BLaER1 (cell line): ENCODE results near the gene EFS.

Experiments used
- H3K27ac ChIP-seq: shearing (Covaris generic); formaldehyde crosslinking; 2 replicates; pipeline ENCODE4 v1.8.1; 2022
- H3K27me3 ChIP-seq: shearing (Covaris generic); formaldehyde crosslinking; 2 replicates; pipeline ENCODE4 v1.8.1; 2022
- H3K36me3 ChIP-seq: shearing (Covaris generic); formaldehyde crosslinking; 2 replicates; pipeline ENCODE4 v1.8.1; 2022
- H3K4me1 ChIP-seq: shearing (Covaris generic); formaldehyde crosslinking; 2 replicates; pipeline ENCODE4 v1.8.1; 2022
- H3K4me2 ChIP-seq: shearing (Covaris generic); formaldehyde crosslinking; 2 replicates; pipeline ENCODE4 v1.8.1; 2022
- H3K4me3 ChIP-seq: shearing (Covaris generic); formaldehyde crosslinking; 2 replicates; pipeline ENCODE4 v1.8.1; 2022
- H3K9ac ChIP-seq: shearing (Covaris generic); formaldehyde crosslinking; 2 replicates; pipeline ENCODE4 v1.8.1; 2022
- H3K9me3 ChIP-seq: shearing (Covaris generic); formaldehyde crosslinking; 2 replicates; pipeline ENCODE4 v1.8.1; 2022
- H4K20me1 ChIP-seq: shearing (Covaris generic); formaldehyde crosslinking; 2 replicates; pipeline ENCODE4 v1.8.1; 2022
- Cebpa-rat ChIP-seq: shearing (Covaris generic); IDR thresholded peaks from 2 replicates; pipeline ENCODE4 v1.8.1; 2022

EFS gene

DNA sequence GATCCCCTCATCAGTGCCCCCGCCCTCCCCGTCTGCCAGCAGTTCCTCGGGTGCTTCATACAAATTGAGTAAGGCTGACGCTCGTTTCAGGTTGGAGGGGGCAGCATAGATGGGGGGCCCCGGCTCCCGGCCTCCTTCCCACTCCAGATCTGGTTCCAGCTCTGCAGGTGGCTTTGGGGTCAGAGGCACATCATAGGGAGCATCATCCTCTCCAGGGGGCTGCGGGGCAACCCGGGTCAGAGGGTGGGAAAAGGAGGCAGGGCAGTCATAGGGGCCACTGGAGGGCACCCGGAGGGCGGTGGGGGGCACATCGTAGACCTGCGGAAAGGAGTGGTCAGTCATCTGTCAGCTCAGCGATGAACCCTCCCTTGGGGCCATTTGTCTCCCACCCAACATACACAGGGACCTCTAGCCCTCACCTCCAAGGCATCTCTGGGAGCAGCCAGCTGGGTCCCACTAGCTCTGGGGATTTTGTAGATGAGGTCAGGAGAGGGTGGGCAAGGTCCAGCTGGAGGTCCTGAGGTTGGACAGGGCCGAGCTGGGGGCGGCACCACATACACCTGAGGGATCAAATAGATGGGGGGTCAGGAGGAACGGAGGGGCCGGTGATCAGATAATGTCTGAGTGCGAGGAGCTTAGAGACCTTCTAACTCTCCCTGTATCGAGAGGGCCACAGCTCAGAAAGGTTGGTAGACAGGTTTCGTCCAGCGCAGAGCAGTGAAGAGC lies 5.1 kb downstream of the EFS start:
- Histone ChIP-seq H3K36me3 (no peaks in the 10 kb centered on the region), H3K4me3 (no peak overlapping the region), H3K27me3 (peaks cover 11% of the 10 kb centered on the region), H3K9ac (no peak overlapping the region), H4K20me1 (no peaks in the 10 kb centered on the region), H3K9me3 (no peaks in the 10 kb centered on the region; the same call in 1 of the 2 replicates), H3K27ac (no peak overlapping the region), H3K4me1 (peaks cover 10% of the 10 kb centered on the region; the same call in 1 of the 2 replicates), H3K4me2 (no peak overlapping the region)
- TF ChIP-seq Cebpa-rat, result no peak

GRCh38 chr14:23359167-23359626 lies 5.8 kb downstream of the EFS start:
- H3K4me1 ChIP-seq, result peaks cover 10% of the 10 kb centered on the region; the same call in 1 of the 2 replicates
- H3K27me3 ChIP-seq, result peaks cover 4% of the 10 kb centered on the region; the same call in 1 of the 2 replicates
- no peak overlapping the region for H3K4me3 ChIP-seq
- no peak for TF ChIP-seq Cebpa-rat
- no peaks in the 10 kb centered on the region for H4K20me1 ChIP-seq
- no peak overlapping the region for H3K27ac ChIP-seq
- H3K9ac ChIP-seq, result no peak overlapping the region
- H3K4me2 ChIP-seq, result no peak overlapping the region
- no peaks in the 10 kb centered on the region for H3K9me3 ChIP-seq
- H3K36me3 ChIP-seq, result no peaks in the 10 kb centered on the region

DNA sequence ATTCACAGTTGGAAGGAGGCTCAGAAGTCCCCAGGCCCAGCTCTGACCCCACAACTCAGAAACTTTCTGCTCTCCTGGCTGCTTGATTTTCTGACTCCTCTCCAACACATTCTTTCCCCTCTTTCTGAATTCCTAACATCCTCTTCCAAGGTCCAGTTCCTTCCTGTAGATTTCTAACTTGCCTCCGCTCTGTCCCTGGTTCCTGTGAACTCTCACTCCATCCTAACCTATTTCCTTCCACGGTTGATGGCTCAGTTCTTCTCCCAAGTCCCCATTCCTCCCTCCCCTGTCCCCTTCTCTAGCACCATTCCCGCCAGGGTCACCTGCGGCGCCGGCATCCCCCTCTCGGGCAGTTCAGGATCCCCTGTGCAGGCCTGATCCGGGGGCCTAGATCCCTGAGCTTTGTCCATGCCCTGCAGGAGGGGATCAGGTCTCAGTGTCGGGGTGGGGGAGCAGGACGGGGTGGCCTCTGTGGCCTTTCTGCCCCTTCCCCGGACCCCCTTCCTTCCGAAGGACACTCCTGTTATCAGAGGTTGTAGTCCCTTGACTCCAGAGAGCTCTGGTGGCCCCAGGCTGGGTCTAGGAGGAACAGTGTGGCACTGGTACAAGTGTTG lies 6.3 kb downstream of the EFS start:
- no peaks in the 10 kb centered on the region for H4K20me1 ChIP-seq
- H3K4me1 ChIP-seq, result peaks cover 9% of the 10 kb centered on the region; the same call in 1 of the 2 replicates
- no peak overlapping the region for H3K4me2 ChIP-seq
- no peak overlapping the region for H3K9ac ChIP-seq
- H3K27me3 ChIP-seq, result no peaks in the 10 kb centered on the region
- H3K4me3 ChIP-seq, result no peak overlapping the region
- H3K9me3 ChIP-seq, result no peaks in the 10 kb centered on the region
- H3K27ac ChIP-seq, result no peak overlapping the region
- no peak for TF ChIP-seq Cebpa-rat
- H3K36me3 ChIP-seq, result no peaks in the 10 kb centered on the region

- H3K27ac ChIP-seq, result no peak overlapping the region
- TF ChIP-seq Cebpa-rat, result no peak
- H3K27me3 ChIP-seq, result no peaks in the 10 kb centered on the region
- no peaks in the 10 kb centered on the region for H3K36me3 ChIP-seq
- no peaks in the 10 kb centered on the region for H4K20me1 ChIP-seq
- 0 out of 2 replicates have a peak, but pooled peaks cover 5% of the 10 kb centered on the region for H3K4me1 ChIP-seq
- no peak overlapping the region for H3K4me2 ChIP-seq
- no peak overlapping the region for H3K4me3 ChIP-seq
- H3K9me3 ChIP-seq, result no peaks in the 10 kb centered on the region
- H3K9ac ChIP-seq, result no peak overlapping the region
Measured at GRCh38 chr14:23358042-23358441, 6.9 kb downstream of the EFS start.

DNA sequence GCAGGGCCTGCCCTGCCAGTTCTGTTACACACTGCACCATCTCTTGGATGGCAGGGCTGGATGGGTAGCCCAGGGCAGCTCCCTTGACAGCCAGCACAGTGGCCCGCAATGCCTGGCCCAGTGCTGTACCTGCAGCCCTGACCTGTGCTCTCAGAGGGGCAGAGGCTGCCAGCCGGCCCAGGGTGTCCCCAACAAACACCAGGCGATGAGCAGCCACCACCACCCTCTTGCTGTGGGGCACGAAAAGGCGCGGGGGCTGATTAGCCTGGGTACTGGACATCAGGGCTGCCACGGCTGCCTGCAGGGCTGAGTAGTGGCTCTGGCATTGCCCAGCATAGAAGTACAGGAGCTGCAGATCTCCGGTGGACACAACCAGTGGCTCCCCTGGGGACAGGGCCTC lies 7.7 kb downstream of the EFS start:
- TF ChIP-seq Cebpa-rat, result no peak
- Histone ChIP-seq H3K27me3 (no peaks in the 10 kb centered on the region), H3K36me3 (no peaks in the 10 kb centered on the region)

DNA sequence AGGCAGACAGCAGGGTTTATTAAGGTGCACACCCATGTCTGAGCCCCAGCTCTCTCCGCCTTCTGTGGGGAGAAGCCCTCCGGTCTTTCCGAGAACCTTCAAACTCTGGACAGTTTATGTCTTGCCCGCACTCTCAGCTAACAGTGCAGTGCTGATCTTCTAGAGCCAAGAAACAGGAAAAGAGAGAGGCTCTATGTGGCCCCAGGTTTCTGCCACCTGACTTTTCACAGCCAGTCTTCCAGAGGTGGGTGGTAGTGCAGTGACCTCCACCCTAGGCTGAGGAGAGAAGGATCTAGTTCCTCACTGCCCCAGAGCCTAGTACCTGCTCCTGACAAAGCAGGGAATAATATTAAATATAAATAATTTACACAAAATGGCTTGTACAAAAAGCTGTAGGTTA lies 8.3 kb downstream of the EFS start:
- no peak overlapping the region for H3K4me3 ChIP-seq
- TF ChIP-seq Cebpa-rat, result no peak
- H3K27ac ChIP-seq, result no peak overlapping the region
- no peak overlapping the region for H3K4me2 ChIP-seq
- H3K27me3 ChIP-seq, result no peaks in the 10 kb centered on the region
- H3K4me1 ChIP-seq, result no peaks in the 10 kb centered on the region
- H3K9me3 ChIP-seq, result peaks cover 8% of the 10 kb centered on the region
- H4K20me1 ChIP-seq, result no peaks in the 10 kb centered on the region
- no peak overlapping the region for H3K9ac ChIP-seq
- no peaks in the 10 kb centered on the region for H3K36me3 ChIP-seq

More for the DNA sequence above, 7.7 kb downstream of the EFS start:
- H3K4me3 ChIP-seq, result no peak overlapping the region
- H3K9ac ChIP-seq, result no peak overlapping the region
- H3K27ac ChIP-seq, result no peak overlapping the region
- no peaks in the 10 kb centered on the region for H4K20me1 ChIP-seq
- 0 out of 2 replicates have a peak, but pooled peaks cover 2% of the 10 kb centered on the region for H3K4me1 ChIP-seq
- H3K4me2 ChIP-seq, result no peak overlapping the region
- H3K9me3 ChIP-seq, result peaks cover 2% of the 10 kb centered on the region

DNA sequence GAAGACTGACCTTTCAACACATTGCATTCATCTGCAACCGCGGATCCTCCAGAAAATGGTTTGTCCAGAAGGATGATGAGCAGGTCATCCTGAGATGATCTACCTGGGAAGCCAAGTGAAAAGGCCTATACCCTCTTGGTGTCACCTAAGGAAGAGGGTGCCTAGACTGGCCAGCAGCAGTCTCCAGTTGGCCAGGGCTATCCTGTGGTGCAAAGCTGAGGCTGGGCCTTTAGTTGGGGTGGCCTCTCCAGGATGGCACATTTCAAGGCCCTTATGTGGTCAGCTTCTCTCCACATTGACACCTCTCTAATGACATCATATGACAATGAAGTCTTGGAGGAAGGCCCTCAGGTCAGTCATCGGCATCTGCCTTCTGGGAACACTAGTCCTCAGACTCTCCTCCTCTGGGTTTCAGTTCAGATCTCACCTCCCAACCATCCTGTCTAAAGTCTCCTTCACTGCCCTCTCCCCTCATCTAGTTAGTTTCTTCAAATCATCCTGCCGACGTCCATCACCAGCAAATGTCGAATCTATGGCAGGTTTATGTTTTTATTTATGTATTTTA lies 9.0 kb downstream of the EFS start:
- H3K27ac ChIP-seq, result no peak overlapping the region
- H3K9ac ChIP-seq, result no peak overlapping the region
- H3K9me3 ChIP-seq, result peaks cover 9% of the 10 kb centered on the region
- TF ChIP-seq Cebpa-rat, result no peak
- H3K27me3 ChIP-seq, result no peaks in the 10 kb centered on the region
- no peaks in the 10 kb centered on the region for H4K20me1 ChIP-seq
- H3K36me3 ChIP-seq, result no peaks in the 10 kb centered on the region
- H3K4me1 ChIP-seq, result no peaks in the 10 kb centered on the region
- no peak overlapping the region for H3K4me2 ChIP-seq
- no peak overlapping the region for H3K4me3 ChIP-seq

DNA sequence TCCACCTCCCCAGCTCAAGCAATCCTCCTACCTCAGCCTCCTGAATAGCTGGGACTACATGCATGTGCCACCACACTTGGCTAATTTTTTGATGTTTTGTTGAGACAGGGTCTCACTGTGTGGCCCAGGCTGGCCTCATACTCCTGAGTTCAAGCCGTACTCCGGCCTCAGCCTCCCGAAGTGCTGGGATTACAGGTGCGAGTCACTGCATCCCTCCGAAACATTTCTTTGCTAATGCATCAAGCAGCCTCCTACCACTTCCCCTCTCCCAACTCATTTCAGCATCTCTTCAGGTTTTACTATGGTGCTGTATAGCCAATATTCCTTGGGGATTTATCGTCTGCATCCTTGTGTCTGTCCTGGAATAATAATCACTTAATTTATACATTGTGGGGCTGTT lies 10.0 kb downstream of the EFS start:
- no peak for TF ChIP-seq Cebpa-rat
- H3K4me2 ChIP-seq, result no peak overlapping the region
- H3K36me3 ChIP-seq, result no peaks in the 10 kb centered on the region
- no peaks in the 10 kb centered on the region for H4K20me1 ChIP-seq
- H3K27me3 ChIP-seq, result no peaks in the 10 kb centered on the region
- no peaks in the 10 kb centered on the region for H3K4me1 ChIP-seq
- peaks cover 9% of the 10 kb centered on the region for H3K9me3 ChIP-seq
- H3K4me3 ChIP-seq, result no peak overlapping the region
- H3K27ac ChIP-seq, result no peak overlapping the region
- no peak overlapping the region for H3K9ac ChIP-seq

- Histone ChIP-seq H3K4me2 (no peak overlapping the region), H3K27me3 (no peaks in the 10 kb centered on the region), H3K36me3 (no peaks in the 10 kb centered on the region), H4K20me1 (no peaks in the 10 kb centered on the region), H3K4me3 (no peak overlapping the region), H3K27ac (no peak overlapping the region), H3K4me1 (no peaks in the 10 kb centered on the region), H3K9me3 (peaks cover 9% of the 10 kb centered on the region), H3K9ac (no peak overlapping the region)
- TF ChIP-seq Cebpa-rat, result no peak
Measured at GRCh38 chr14:23353433-23353780, 11.6 kb downstream of the EFS start.
